LoVo (cell line): ENCODE measurements around the gene CCL11.

Experiments
- DNase-seq: peaks from one replicate; pipeline ENCODE4 v3.0.0-alpha.2; 2016; ENCODE audit warnings: low spot score

Gene CCL11

GRCh38 chr17:34257299-34257985 lies 28.1 kb upstream of the CCL11 start:
- no peak for DNase-seq

DNA sequence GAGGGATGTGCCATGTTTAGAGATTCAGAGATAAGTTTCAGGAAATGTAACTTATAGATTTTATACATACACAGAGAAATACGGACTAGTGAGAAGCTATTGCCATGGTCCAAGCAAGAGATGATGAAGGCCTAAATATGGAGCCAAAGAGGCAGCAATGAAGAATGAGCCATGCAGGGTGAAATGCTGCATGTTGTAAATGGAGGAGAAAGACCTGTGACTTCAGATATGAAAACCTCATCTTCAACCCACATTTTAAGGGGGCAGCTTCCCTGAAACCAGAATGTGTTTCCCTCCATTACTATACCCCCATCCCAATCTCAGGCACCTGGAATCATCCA lies 27.6 kb upstream of the CCL11 start:
- DNase-seq: no peak

- no peak for DNase-seq
These were observed 26.4 kb upstream of the CCL11 start for GRCh38 chr17:34259146-34259545.

- DNase-seq: no peak
These were observed 24.7 kb upstream of the CCL11 start for GRCh38 chr17:34260861-34261260.

- DNase-seq: no peak
These were observed 23.8 kb upstream of the CCL11 start for GRCh38 chr17:34261568-34262337.

GRCh38 chr17:34265711-34266110 lies 19.8 kb upstream of the CCL11 start:
- DNase-seq: no peak

DNA sequence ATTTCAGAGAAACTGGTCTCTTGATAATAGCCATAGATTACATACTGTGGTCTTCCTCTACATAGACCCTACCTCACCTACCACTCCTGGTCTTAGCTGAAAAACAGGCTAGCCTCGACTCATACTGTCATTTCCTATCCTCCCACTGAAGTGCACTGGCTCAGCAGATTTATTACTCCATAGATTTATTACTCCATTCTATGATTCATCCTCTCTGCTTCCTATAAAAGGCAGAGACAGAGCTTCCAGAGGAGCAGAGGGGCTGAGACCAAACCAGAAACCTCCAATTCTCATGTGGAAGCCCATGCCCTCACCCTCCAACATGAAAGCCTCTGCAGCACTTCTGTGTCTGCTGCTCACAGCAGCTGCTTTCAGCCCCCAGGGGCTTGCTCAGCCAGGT lies 15.6 kb upstream of the CCL11 start, which contains the start of gene CCL7:
TSS of gene CCL7 (plus strand) at position 253 of the 400 bp plus-strand sequence. CDS start at position 323, 70 bp downstream.
- DNase-seq: peak; percentile 9

DNA sequence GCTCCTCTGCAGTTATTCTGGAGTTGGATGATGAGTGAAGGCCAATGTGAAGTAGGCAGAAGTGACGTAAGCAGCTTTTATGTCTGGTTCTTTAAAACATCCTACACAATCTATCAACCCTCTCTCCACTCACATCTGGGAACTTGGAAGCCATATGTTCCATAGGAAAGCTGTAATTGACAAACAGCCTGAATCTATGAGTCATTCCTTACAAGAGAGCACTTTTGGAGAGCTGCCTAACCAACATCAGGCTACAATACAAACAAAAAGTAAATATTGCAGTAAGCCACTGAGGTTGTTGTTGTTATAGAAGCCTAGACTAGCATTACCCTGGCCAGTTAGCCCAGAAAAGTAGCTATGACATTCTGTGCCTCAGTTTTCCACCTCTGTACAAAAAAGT lies 9.7 kb upstream of the CCL11 start:
- no peak for DNase-seq

DNA sequence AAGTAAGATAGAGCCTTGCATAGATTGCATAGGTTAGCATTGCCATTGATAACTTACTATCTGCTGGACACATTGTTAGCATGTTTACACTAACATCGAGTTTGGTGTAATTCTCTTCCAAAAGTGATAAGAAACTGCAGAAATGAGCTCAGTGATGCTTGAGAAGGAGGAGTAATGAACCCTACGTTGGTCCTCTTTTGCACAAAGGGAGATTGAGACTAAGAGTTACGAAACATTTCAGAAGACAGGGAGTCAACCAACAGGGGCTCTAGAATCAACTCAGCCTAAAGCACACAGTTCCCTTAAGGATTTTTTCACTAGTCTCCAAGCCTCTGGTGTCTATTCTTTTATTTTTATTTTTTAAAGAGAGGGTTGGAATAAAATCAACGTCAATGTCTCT lies 8.7 kb upstream of the CCL11 start:
- DNase-seq: no peak

- DNase-seq: no peak
These were observed 2.0 kb upstream of the CCL11 start for GRCh38 chr17:34283571-34283970.

DNA sequence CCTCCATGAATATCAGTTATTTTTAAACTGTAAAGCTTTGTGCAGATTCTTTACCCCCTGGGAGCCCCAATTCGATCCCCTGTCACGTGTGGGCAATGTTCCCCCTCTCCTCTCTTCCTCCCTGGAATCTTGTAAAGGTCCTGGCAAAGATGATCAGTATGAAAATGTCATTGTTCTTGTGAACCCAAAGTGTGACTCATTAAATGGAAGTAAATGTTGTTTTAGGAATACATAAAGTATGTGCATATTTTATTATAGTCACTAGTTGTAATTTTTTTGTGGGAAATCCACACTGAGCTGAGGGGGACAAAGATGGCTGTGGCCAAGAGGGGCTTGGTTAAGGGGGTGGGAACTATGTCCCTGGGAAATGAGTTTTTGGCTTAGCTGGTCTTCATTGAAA lies 2.3 kb downstream of the CCL11 start:
- no peak for DNase-seq

DNA sequence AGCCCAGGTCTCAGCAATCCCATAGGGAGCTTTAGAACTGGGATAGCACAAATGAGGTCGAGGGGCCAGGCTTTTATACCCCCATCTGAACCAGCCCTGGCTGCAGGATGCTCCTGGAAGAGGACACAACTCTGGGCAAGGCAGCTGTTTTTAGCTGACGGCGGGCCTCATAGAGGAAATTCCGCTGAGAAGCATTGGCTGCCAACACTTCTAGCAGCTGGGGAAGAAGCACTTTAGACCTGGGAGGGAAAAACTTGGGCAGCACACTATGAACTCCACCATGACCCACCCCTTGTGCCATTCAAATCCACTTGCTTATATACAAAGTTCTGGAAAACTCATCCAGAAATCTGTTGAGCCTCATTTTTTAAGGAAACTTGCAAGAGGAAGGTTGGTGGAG lies 5.0 kb downstream of the CCL11 start:
- no peak for DNase-seq

GRCh38 chr17:34291721-34292348 lies 6.3 kb downstream of the CCL11 start:
- DNase-seq: no peak

- DNase-seq: no peak
These were observed 13.5 kb downstream of the CCL11 start for GRCh38 chr17:34299027-34299426.

DNA sequence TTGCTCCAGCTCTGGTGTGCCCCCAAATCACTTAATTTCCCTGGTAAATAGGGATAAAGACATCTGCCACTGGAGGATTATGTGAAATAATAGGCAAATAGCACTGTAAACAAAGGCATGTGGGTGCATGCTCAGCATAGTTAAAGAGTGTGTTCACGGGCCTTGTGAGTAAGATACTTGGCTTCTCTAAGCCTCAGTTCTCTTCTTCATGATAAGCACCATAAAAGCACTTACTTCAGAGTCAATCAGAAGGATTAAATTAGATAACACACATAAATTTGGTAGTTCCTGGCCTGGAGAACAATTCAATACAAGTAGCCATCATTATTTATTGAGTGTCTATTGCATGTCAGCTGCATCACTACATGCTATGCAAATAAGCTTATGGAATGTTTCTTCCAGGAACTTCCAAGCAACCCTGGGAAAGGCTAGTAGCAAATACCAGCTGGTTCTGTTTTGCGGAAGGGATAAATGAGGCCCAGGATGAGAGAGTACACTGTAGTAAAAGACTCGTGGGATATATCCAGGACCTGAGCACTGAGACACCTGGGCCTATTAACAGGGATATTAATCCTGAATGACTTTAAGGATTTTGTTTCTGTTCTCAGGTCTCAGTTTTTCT lies 14.5 kb downstream of the CCL11 start:
- DNase-seq: no peak

- no peak for DNase-seq
These were observed 15.3 kb downstream of the CCL11 start for GRCh38 chr17:34300652-34301370.

DNA sequence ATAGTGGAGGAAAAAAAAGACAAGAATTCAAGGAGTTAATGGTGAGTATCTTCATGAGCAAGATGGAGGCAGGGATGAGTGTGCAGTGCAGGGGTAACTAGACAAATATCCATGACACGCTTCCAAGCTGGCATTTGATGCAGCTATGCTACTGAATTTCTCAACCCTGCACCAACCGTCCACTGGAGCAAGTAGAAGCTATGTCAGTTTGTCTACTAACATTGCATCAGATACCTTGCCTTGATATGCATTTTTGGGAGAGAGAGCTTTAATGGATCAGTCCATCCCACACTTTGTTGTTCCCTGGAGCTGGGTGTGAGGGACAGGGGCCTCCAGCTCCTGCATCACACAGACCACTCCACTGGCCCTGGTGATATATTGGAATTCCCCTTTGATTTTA lies 16.4 kb downstream of the CCL11 start:
- DNase-seq: no peak

- DNase-seq: no peak
These were observed 17.1 kb downstream of the CCL11 start for GRCh38 chr17:34302636-34303035.

DNA sequence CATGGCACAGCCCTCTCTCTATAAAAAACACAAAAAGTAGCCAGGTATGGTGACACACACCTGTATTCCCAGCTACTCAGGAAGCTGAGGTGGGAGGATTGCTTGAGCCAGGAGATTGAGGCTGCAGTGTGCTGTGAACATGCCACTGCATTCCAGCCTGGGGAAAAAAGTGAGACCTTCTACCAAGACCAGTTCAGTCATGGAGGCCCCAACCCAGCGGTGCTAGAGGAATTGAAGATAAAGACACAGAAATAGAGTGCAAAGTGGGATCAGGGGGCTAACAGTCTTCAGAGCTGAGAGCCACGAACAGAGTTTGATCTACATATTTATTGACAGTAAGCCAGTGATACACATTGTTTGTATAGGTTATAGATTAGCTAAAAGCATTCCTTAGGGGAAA lies 18.1 kb downstream of the CCL11 start:
- no peak for DNase-seq

GRCh38 chr17:34305061-34305460 lies 19.5 kb downstream of the CCL11 start:
- no peak for DNase-seq

GRCh38 chr17:34305606-34306005 lies 20.1 kb downstream of the CCL11 start:
- no peak for DNase-seq

DNA sequence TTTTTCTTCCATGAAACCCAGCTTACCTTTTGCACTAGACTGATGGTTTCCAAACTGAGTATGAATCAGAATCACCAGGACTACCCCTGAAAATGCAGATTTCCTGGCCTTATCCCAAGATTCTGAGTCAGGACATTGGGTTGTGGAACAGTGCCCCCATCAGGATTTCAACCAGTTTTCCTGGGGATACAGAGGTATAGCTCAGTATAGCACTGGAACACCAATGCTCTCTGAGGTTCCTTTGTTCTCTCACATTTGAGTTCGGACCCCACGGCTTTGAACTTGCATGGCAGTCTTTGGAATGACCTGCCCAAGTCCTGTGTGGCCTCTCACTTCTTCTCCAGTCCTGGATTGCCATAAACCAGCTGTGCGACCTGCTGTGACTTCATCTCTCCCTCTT lies 20.9 kb downstream of the CCL11 start:
- no peak for DNase-seq
